SH-SY5Y (cell line): ENCODE results near the gene SLC39A12.

Source experiments
- GATA2 ChIP-seq: IDR thresholded peaks from 2 replicates; pipeline ENCODE4 v1.6.1; 2011; ENCODE audit warnings: mild to moderate bottlenecking, low read depth, low read length
- GATA3 ChIP-seq: IDR thresholded peaks from 2 replicates; pipeline ENCODE4 v1.6.1; 2011; ENCODE audit warnings: low read depth, mild to moderate bottlenecking, low read length, moderate library complexity

The SLC39A12 gene

GRCh38 chr10:18059826-18060559, 108.3 kb downstream of the SLC39A12 start:
- TF ChIP-seq GATA2: peak; percentile 51
- TF ChIP-seq GATA3: no peak

GRCh38 chr10:18066947-18067346, 115.2 kb downstream of the SLC39A12 start:
- no peak for TF ChIP-seq GATA2

- TF ChIP-seq GATA3: no peak
- TF ChIP-seq GATA2: no peak
Observed at GRCh38 chr10:18068401-18068800, 116.7 kb downstream of the SLC39A12 start.

- TF ChIP-seq GATA3 (no peak), GATA2 (no peak)
Observed at GRCh38 chr10:18071591-18071990, 119.9 kb downstream of the SLC39A12 start.

- no peak for TF ChIP-seq GATA2
- TF ChIP-seq GATA3: no peak
Observed at GRCh38 chr10:18073314-18073713, 121.6 kb downstream of the SLC39A12 start.

- TF ChIP-seq GATA2: no peak
- TF ChIP-seq GATA3: no peak
Observed at GRCh38 chr10:18075881-18076280, 124.2 kb downstream of the SLC39A12 start.

- no peak for TF ChIP-seq GATA3
- no peak for TF ChIP-seq GATA2
Observed at GRCh38 chr10:18079665-18080295, 128.1 kb downstream of the SLC39A12 start.

- TF ChIP-seq GATA2 (no peak), GATA3 (no peak)
Observed at GRCh38 chr10:18082381-18082780, 130.7 kb downstream of the SLC39A12 start.

- TF ChIP-seq GATA2 (no peak), GATA3 (no peak)
Observed at GRCh38 chr10:18085855-18086254, 134.1 kb downstream of the SLC39A12 start.

- TF ChIP-seq GATA2: no peak
- no peak for TF ChIP-seq GATA3
Observed at GRCh38 chr10:18086746-18087145, 135.0 kb downstream of the SLC39A12 start.

- TF ChIP-seq GATA2 (no peak), GATA3 (no peak)
Observed at GRCh38 chr10:18087355-18087754, 135.6 kb downstream of the SLC39A12 start.
